ENCODE data around the gene HBA2.
"Not testable (repeated sequence)": the region's sequence is repeated elsewhere in the genome, so short reads cannot be mapped to it uniquely, and the experiment has no call there.

- not testable (repeated sequence) for TF ChIP-seq POLR2A, CTCF (IDR thresholded peaks at IDR 0.05)
These were observed 39.0 kb downstream of the HBA2 start for GRCh38 chr16:211631-212180.

All from lower leg skin (tissue), 3 donors.